Activated CD8-positive, alpha-beta T cell treated with anti-CD3 and anti-CD28 coated beads for 36 hours (primary cell): ENCODE measurements around the gene ITLN2. TPM values are rescaled to one million over a fixed set of nuclear protein-coding genes. Genes with fewer than 3 reads are reported as not detected.
A peak's percentile ranks its signal among the peaks of the same experiment; 100 is the strongest.

ENCODE experiments used
- ATAC-seq: fragments of 200-7000 bp; cut with Tn5 transposase; one replicate; pipeline ENCODE4 v1.10.0; 2021; ENCODE audit warnings: mild to moderate bottlenecking, moderate library complexity
- CTCF ChIA-PET: fragments of 350-600 bp; sonication (Branson Sonifier 250); formaldehyde crosslinking; loops from one replicate; lab custom pipeline; 2021; ENCODE audit warnings: antibody characterized with exemption; lab: Charles Lee
- POLR2A ChIA-PET: fragments of 350-600 bp; sonication (Branson Sonifier 250); formaldehyde crosslinking; loops from one replicate; lab custom pipeline; 2021; ENCODE audit warnings: antibody characterized with exemption; lab: Charles Lee
- DNase-seq: peaks from one replicate; pipeline ENCODE4 v3.0.0-alpha.2; 2020
- H3K27ac Mint-ChIP-seq: one replicate; pipeline ENCODE4 v1.8.0; 2021; ENCODE audit warnings: mild to moderate bottlenecking, mixed read lengths
- H3K27me3 Mint-ChIP-seq: one replicate; pipeline ENCODE4 v1.8.0; 2021; ENCODE audit warnings: mixed read lengths
- H3K36me3 Mint-ChIP-seq: one replicate; pipeline ENCODE4 v1.8.0; 2021; ENCODE audit warnings: low read depth, mixed read lengths
- H3K4me1 Mint-ChIP-seq: one replicate; pipeline ENCODE4 v1.8.0; 2021; ENCODE audit warnings: low read depth, mixed read lengths
- H3K4me3 Mint-ChIP-seq: one replicate; pipeline ENCODE4 v1.8.0; 2021; ENCODE audit warnings: mild to moderate bottlenecking, moderate library complexity, mixed read lengths
- H3K9me3 Mint-ChIP-seq: one replicate; pipeline ENCODE4 v1.8.0; 2021; ENCODE audit warnings: mixed read lengths
- intact Hi-C: fragments of 100-400 bp; cut with micrococcal nuclease; formaldehyde crosslinking; loops from one replicate; pipeline ENCODE4 v1.10.0; 2022
- total RNA-seq, 2 experiments: library from RNA; stranded (reverse); gene quantifications; one replicate each; pipeline ENCODE4 v1.2.3, GENCODE V29; 2021
- TF ChIP-seq, protein P1 (sequence below): fragments of 200-600 bp; IDR thresholded peaks from one replicate; pipeline ENCODE4 v1.8.0; 2022; ENCODE audit warnings: antibody characterized with exemption, mild to moderate bottlenecking

ITLN2 gene
- total RNA-seq, 2 experiments from 2014 or later, result not detected

DNA sequence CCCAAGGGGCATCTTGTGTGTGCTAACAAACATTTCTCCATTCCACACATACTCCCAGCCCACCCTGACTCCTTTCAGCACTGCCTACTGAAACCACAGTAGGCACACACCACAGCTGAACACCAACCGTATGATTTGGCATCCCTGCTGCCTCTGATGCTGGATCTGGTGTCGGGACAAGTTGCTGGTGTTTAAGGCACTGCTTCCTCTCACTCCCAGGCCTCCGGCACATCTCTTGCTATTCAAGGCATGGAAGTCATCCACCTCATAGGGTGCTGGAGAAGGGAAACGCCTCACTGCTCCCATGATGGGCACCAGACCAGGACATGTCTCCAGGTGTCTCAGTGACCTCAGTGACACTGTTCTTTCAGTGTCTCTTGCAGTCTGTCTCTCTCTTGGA, 2.4 kb upstream of the ITLN2 start:
- DNase-seq, result no peak
- TF ChIP-seq, protein P1, sequence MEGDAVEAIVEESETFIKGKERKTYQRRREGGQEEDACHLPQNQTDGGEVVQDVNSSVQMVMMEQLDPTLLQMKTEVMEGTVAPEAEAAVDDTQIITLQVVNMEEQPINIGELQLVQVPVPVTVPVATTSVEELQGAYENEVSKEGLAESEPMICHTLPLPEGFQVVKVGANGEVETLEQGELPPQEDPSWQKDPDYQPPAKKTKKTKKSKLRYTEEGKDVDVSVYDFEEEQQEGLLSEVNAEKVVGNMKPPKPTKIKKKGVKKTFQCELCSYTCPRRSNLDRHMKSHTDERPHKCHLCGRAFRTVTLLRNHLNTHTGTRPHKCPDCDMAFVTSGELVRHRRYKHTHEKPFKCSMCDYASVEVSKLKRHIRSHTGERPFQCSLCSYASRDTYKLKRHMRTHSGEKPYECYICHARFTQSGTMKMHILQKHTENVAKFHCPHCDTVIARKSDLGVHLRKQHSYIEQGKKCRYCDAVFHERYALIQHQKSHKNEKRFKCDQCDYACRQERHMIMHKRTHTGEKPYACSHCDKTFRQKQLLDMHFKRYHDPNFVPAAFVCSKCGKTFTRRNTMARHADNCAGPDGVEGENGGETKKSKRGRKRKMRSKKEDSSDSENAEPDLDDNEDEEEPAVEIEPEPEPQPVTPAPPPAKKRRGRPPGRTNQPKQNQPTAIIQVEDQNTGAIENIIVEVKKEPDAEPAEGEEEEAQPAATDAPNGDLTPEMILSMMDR, result no peak
- Mint-ChIP-seq H3K9me3 (no peaks in the 10 kb centered on the region), H3K27ac (no peak overlapping the region), H3K4me3 (no peak overlapping the region), H3K36me3 (no peaks in the 10 kb centered on the region), H3K4me1 (peaks cover 3% of the 10 kb centered on the region), H3K27me3 (no peaks in the 10 kb centered on the region)
- ChIA-PET CTCF (interaction anchor here (1.3 to 9.7 kb wide), 4 partner anchors 16 to 141 kb away, joined by 3 to 298 read pairs (median 4); partner anchors contain the start of gene KLHDC9), POLR2A (no interaction called here)
- intact Hi-C loops, result no loop called here
- no peak for ATAC-seq

DNA sequence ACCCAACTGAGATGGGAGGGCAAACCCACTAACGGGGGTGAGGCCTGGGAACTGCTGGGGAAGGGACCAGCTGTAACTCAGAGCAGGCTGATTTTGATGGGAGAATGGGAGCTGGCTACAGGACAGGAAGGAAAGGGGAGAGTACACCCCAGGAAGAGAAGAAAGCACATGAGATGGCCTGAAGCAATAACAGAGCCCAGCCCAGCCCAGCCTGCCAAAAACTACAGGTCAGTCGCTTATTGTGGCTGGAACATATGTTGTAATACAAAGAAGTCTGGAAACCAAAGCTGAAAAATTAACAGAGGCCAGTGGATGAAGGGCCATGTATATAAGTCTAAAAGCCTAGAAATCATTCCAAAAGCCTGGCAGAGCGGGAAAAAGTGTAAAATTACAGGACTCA, 1.6 kb downstream of the ITLN2 start:
- no peaks in the 10 kb centered on the region for H3K27me3 Mint-ChIP-seq
- H3K36me3 Mint-ChIP-seq, result no peaks in the 10 kb centered on the region
- TF ChIP-seq, protein P1, result no peak
- H3K4me1 Mint-ChIP-seq, result peaks cover 7% of the 10 kb centered on the region
- no peaks in the 10 kb centered on the region for H3K9me3 Mint-ChIP-seq
- intact Hi-C loops, result loop anchor here (5.0 kb wide), 3 partner anchors 176 to 271 kb away; no protein-coding TSS in a partner anchor
- DNase-seq (no peak), ATAC-seq (no peak)
- no peak overlapping the region for H3K4me3 Mint-ChIP-seq
- POLR2A ChIA-PET, result interaction anchor here (1.4 to 1.6 kb wide), 2 partner anchors 11 to 116 kb away, joined by 4 to 6 read pairs; no protein-coding TSS in a partner anchor
- CTCF ChIA-PET, result interaction anchor here (1.0 to 9.7 kb wide), 26 partner anchors 10 to 272 kb away, joined by 3 to 298 read pairs (median 10); partner anchors contain the start of genes CD244 and ITLN1
- no peak overlapping the region for H3K27ac Mint-ChIP-seq

DNA sequence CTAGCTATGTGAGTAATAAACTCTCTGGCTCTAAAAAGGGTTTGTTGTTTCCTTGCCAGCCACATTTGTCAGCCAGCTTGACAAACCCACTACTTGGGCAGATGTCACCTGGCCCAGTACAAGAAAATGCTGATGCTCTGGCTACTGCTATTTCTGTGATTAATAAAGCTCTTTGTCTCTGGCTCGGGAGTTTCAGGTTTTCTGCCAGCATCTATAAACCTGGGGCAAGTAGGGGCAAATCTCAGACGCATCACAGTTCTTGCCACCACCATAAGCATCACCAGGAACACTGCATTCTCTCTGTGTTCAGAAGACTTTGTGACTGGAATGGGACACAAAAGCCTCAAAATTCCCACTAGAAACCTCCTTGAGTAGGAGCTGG, 2.5 kb downstream of the ITLN2 start:
- CTCF ChIA-PET, result interaction anchor here (0.6 to 9.7 kb wide), 64 partner anchors 9 to 280 kb away, joined by 3 to 298 read pairs (median 5); partner anchors contain the start of genes CD244, ITLN1 and LY9
- no peaks in the 10 kb centered on the region for H3K36me3 Mint-ChIP-seq
- TF ChIP-seq, protein P1, result no peak

DNA sequence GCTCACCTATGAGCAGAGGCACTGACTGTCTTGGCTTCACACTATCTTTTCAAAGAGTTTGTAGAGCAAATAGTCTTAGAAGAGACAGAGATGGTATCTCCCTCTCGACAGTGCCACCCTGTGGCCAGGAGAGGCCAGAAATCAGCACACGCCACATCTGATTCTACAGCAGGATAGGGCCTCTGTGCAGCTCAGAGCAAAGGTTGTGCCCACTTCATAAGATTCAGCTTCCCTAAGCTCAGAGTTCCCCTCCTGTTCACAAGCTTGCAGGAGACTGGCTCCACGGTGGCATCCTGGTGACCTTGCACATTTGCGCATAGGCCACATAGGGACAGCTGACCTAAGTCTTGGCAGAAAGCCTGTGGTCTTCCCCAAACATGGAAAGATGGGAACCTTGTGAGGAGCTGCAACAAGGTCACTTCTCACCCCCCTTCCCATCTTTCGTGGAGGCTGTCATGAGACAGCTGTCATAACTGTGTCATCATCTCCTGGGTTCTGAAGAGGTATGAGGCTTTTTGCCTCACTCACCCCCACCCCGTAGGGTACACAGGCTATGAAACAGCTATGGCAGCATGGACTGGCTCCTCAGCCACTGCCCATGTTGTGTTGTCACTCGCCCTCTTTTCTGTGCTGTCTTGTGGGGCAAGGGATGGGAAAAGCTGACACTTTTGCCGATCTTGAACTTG, 3.0 kb downstream of the ITLN2 start:
- CTCF ChIA-PET, result interaction anchor here (0.6 to 9.7 kb wide), 70 partner anchors 9 to 279 kb away, joined by 3 to 298 read pairs (median 4); partner anchors contain the start of genes CD244, ITLN1 and LY9
- intact Hi-C loops, result loop anchor here (2.0 to 5.0 kb wide), 4 partner anchors 117 to 269 kb away; no protein-coding TSS in a partner anchor
- DNase-seq (peak; percentile 88), ATAC-seq (peak; percentile 93)
- POLR2A ChIA-PET, result interaction anchor here (0.6 to 1.6 kb wide), 4 partner anchors 13 to 115 kb away, joined by 3 to 6 read pairs (median 4); no protein-coding TSS in a partner anchor
- no peak overlapping the region for H3K27ac Mint-ChIP-seq
- H3K27me3 Mint-ChIP-seq, result no peaks in the 10 kb centered on the region
- peaks cover 7% of the 10 kb centered on the region for H3K4me1 Mint-ChIP-seq
- TF ChIP-seq, protein P1, result peak; percentile 76
- no peaks in the 10 kb centered on the region for H3K36me3 Mint-ChIP-seq
- H3K4me3 Mint-ChIP-seq, result no peak overlapping the region
- H3K9me3 Mint-ChIP-seq, result no peaks in the 10 kb centered on the region

More for the DNA sequence above, 2.5 kb downstream of the ITLN2 start:
- POLR2A ChIA-PET, result interaction anchor here (0.6 to 1.6 kb wide), 3 partner anchors 12 to 115 kb away, joined by 4 to 6 read pairs (median 4); no protein-coding TSS in a partner anchor
- Mint-ChIP-seq H3K27me3 (no peaks in the 10 kb centered on the region), H3K4me3 (no peak overlapping the region), H3K9me3 (no peaks in the 10 kb centered on the region), H3K4me1 (peaks cover 7% of the 10 kb centered on the region), H3K27ac (no peak overlapping the region)
- no peak for ATAC-seq
- intact Hi-C loops, result loop anchor here (5.0 kb wide), 3 partner anchors 175 to 270 kb away; no protein-coding TSS in a partner anchor
- DNase-seq, result no peak
